ENCODE measurements around the gene UGT2B15.
"Not testable (repeated sequence)": the region's sequence is repeated elsewhere in the genome, so short reads cannot be mapped to it uniquely, and the experiment has no call there.

DNA sequence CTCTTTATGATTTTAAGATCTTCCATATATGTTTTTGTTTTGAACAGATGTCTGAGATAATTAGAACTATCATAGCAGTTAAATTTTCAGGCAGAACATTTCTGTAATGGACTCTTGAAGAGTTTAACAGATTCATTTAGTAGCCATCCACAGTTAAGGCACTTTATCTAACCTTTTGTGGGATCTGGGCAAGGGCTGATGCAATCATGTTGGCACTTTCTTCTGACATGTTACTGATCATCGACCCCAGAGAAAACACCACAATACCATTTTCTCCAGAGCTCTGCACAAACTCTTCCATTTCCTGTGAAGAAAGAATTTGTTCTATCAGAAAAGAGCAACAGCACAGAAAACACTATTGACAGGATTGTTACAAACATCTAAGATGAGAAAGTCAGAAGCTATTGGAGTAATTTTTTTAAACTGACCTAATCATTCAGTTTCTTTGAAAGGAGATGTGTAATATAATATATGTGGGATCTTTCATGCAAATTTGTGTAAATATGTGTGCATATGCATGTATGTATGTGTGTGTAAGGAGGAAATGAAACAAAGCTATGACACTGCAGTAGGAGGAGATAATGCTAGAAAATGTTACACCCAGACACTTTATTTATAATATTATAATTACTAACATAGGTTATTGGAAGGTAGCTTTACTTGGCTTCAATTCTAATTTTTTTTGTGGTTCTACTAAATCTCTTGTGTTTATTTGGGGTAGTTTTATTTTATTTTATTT is 7.4 kb downstream of the UGT2B15 start:
- TF ChIP-seq, protein P1, sequence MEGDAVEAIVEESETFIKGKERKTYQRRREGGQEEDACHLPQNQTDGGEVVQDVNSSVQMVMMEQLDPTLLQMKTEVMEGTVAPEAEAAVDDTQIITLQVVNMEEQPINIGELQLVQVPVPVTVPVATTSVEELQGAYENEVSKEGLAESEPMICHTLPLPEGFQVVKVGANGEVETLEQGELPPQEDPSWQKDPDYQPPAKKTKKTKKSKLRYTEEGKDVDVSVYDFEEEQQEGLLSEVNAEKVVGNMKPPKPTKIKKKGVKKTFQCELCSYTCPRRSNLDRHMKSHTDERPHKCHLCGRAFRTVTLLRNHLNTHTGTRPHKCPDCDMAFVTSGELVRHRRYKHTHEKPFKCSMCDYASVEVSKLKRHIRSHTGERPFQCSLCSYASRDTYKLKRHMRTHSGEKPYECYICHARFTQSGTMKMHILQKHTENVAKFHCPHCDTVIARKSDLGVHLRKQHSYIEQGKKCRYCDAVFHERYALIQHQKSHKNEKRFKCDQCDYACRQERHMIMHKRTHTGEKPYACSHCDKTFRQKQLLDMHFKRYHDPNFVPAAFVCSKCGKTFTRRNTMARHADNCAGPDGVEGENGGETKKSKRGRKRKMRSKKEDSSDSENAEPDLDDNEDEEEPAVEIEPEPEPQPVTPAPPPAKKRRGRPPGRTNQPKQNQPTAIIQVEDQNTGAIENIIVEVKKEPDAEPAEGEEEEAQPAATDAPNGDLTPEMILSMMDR (IDR thresholded peaks at IDR 0.05), result not testable (repeated sequence)
- TF ChIP-seq, protein P2, sequence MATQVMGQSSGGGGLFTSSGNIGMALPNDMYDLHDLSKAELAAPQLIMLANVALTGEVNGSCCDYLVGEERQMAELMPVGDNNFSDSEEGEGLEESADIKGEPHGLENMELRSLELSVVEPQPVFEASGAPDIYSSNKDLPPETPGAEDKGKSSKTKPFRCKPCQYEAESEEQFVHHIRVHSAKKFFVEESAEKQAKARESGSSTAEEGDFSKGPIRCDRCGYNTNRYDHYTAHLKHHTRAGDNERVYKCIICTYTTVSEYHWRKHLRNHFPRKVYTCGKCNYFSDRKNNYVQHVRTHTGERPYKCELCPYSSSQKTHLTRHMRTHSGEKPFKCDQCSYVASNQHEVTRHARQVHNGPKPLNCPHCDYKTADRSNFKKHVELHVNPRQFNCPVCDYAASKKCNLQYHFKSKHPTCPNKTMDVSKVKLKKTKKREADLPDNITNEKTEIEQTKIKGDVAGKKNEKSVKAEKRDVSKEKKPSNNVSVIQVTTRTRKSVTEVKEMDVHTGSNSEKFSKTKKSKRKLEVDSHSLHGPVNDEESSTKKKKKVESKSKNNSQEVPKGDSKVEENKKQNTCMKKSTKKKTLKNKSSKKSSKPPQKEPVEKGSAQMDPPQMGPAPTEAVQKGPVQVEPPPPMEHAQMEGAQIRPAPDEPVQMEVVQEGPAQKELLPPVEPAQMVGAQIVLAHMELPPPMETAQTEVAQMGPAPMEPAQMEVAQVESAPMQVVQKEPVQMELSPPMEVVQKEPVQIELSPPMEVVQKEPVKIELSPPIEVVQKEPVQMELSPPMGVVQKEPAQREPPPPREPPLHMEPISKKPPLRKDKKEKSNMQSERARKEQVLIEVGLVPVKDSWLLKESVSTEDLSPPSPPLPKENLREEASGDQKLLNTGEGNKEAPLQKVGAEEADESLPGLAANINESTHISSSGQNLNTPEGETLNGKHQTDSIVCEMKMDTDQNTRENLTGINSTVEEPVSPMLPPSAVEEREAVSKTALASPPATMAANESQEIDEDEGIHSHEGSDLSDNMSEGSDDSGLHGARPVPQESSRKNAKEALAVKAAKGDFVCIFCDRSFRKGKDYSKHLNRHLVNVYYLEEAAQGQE (IDR thresholded peaks at IDR 0.05; ENCODE audit: insufficient read depth in 1 of 2, low read depth in 2 of 2, low read length in 1 of 2), result not testable (repeated sequence)
- TF ChIP-seq POLR2AphosphoS5 (IDR thresholded peaks at IDR 0.05; ENCODE audit: low read depth, low read length), result not testable (repeated sequence)
